SU-DHL-6 (cell line): ENCODE results near the gene TOR4A.

Source experiments
- CTCF ChIP-seq: fragments of 200-600 bp; sonication (generic); IDR thresholded peaks from one replicate; pipeline ENCODE4 v1.5.1; 2017; ENCODE audit warnings: antibody characterized with exemption, mild to moderate bottlenecking, low read length, moderate library complexity; ENCODE audit not compliant: insufficient read depth, poor library complexity, severe bottlenecking
- EZH2phosphoT487 ChIP-seq: fragments of 200-600 bp; sonication (generic), shearing (Covaris generic); conservative IDR thresholded peaks from 2 replicates; pipeline ENCODE4 v1.6.1; 2018; ENCODE audit warnings: mild to moderate bottlenecking, antibody characterized with exemption, low read length, moderate library complexity, mixed read lengths

- no peak for TF ChIP-seq CTCF
- TF ChIP-seq EZH2phosphoT487: no peak
Measured at GRCh38 chr9:137306066-137306849, 28.7 kb downstream of the TOR4A start.
